BJ (cell line): ENCODE results near the gene TMEM141. TPM values are rescaled to one million over a fixed set of nuclear protein-coding genes. Genes with fewer than 3 reads are reported as not detected.
"Not testable (repeated sequence)": the region's sequence is repeated elsewhere in the genome, so short reads cannot be mapped to it uniquely, and the experiment has no call there.

Experiments used
- CTCF ChIA-PET: fragments of 350-600 bp; formaldehyde crosslinking; extraction: SDS; loops from one replicate; lab custom pipeline; 2021; ENCODE audit warnings: antibody characterized with exemption, inconsistent platforms; lab: Yijun Ruan, JAX
- POLR2A ChIA-PET: fragments of 300-600 bp; sonication (Branson Sonifier 250); formaldehyde crosslinking; extraction: SDS; loops from one replicate; lab custom pipeline; 2021; ENCODE audit warnings: antibody characterized with exemption; lab: Charles Lee
- DNase-seq: peaks from one replicate; pipeline ENCODE4 v3.0.0-alpha.2; 2011; ENCODE audit warnings: low read depth
- H3K27me3 ChIP-seq: 2 replicates; pipeline ENCODE4 v1.6.0; 2011; ENCODE audit warnings: low read length; ENCODE audit not compliant: control insufficient read depth, insufficient read depth
- H3K36me3 ChIP-seq: 2 replicates; pipeline ENCODE4 v1.5.1; 2011; ENCODE audit warnings: low read length; ENCODE audit not compliant: control insufficient read depth, insufficient read depth
- H3K4me3 ChIP-seq: 2 replicates; pipeline ENCODE4 v1.5.1; 2011; ENCODE audit warnings: low read depth, mild to moderate bottlenecking, control low read depth, low read length
- polyA plus RNA-seq: library from polyadenylated mRNA; depleted of rRNA; stranded (reverse); fragments of >200 nt; gene quantifications from 2 replicates; pipeline ENCODE4 v1.2.3, GENCODE V29; 2011
- TF ChIP-seq, protein P1 (sequence below): IDR thresholded peaks from 2 replicates; pipeline ENCODE4 v1.5.1; 2011; ENCODE audit warnings: low read depth, mild to moderate bottlenecking, control low read depth, inconsistent platforms, low read length, moderate library complexity; ENCODE audit not compliant: insufficient read depth

The TMEM141 gene
- polyA plus RNA-seq, 1 experiment, result 51.5 TPM

DNA sequence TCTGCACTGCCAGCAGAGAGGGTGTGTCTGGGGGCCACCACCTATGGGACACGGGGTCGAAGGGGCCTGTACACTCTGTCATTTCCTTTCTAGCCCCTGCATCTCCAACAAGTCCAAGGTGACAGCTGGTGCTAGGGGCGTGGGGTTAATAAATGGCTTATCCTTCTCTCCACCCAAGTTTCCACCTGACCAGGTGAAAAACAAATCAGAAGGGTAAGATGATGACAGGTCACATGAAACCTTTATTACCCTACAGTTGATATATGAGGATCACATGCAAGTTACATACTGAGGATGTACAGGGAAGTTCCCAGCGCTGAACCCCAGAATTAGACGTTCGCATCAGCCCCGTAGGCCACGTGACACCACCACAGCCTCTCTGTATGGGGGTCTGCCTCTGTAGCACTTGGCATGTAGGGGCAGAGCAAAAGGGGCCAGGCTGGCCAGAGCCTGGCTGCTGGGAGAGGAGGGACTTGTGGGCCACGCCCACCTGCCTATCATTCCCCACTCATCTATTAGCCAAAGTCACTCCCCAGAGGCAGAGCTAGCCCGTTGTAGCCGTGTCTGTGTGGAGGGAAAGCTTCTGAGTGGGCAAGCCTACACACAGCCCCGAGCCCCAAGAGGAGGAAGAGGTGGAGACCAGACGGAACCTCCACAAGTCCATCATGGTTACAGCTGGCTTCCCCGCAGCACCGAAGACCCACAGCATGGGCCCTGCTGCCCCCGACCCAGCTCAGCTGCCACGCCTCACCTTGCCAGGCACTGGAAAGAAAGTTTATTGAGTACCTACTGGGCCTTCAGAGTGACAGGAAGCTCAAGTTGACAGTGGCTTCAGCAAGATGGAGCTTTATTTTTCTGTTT, 2.2 kb downstream of the TMEM141 start:
- no peaks in the 10 kb centered on the region; the same call in 1 of the 2 replicates for H3K36me3 ChIP-seq
- ChIA-PET CTCF (interaction anchor here (0.5 to 1.6 kb wide), 13 partner anchors 13 to 274 kb away, joined by 3 to 10 read pairs (median 4); partner anchors contain the start of genes ABCA2, AJM1 and LCN8), POLR2A (no interaction called here)
- H3K4me3 ChIP-seq, result no peak overlapping the region
- TF ChIP-seq, protein P1, sequence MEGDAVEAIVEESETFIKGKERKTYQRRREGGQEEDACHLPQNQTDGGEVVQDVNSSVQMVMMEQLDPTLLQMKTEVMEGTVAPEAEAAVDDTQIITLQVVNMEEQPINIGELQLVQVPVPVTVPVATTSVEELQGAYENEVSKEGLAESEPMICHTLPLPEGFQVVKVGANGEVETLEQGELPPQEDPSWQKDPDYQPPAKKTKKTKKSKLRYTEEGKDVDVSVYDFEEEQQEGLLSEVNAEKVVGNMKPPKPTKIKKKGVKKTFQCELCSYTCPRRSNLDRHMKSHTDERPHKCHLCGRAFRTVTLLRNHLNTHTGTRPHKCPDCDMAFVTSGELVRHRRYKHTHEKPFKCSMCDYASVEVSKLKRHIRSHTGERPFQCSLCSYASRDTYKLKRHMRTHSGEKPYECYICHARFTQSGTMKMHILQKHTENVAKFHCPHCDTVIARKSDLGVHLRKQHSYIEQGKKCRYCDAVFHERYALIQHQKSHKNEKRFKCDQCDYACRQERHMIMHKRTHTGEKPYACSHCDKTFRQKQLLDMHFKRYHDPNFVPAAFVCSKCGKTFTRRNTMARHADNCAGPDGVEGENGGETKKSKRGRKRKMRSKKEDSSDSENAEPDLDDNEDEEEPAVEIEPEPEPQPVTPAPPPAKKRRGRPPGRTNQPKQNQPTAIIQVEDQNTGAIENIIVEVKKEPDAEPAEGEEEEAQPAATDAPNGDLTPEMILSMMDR, result no peak
- no peak for DNase-seq
- H3K27me3 ChIP-seq, result peaks cover 7% of the 10 kb centered on the region

DNA sequence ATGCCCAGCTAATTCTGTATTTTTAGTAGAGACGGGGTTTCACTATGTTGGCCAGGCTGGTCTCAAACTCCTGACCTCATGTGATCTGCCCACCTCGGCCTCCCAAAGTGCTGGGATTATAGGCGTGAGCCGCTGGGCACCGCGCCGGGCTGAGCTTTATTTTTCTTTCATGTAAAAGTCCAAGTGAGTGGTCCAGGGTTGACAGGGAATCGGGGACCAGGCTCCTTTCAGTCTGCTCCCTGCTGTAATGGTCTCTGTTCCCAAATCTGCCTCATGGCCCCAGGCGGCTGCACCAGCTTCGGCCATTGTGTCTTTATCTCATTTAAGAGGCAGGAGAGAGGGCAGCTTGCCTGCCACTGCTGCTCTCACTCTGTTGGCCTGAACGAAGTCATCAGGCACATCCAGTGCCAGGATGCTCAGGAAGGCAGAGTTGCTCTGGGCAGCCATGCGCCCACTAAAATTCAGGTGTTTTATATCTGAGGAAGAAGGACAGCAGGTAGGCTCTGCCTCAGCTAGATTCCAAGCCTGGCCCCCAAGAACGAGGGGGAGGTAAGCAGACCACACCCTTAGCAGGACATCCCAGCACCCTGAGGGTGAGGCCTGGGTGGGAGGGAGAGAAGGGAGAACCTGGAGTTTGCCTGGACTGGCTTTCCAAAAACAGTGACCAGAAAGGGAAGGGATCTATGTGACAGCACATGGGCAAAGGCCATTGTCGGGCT, 3.3 kb downstream of the TMEM141 start:
- TF ChIP-seq, protein P1, result no peak
- DNase-seq, result no peak
- Histone ChIP-seq H3K27me3 (peaks cover 17% of the 10 kb centered on the region), H3K4me3 (no peak overlapping the region), H3K36me3 (no peaks in the 10 kb centered on the region; the same call in 1 of the 2 replicates)
- CTCF ChIA-PET, result interaction anchor here (0.7 to 1.6 kb wide), 7 partner anchors 11 to 273 kb away, joined by 3 to 7 read pairs (median 3); partner anchors contain the start of gene LCN8
- POLR2A ChIA-PET, result no interaction called here

DNA sequence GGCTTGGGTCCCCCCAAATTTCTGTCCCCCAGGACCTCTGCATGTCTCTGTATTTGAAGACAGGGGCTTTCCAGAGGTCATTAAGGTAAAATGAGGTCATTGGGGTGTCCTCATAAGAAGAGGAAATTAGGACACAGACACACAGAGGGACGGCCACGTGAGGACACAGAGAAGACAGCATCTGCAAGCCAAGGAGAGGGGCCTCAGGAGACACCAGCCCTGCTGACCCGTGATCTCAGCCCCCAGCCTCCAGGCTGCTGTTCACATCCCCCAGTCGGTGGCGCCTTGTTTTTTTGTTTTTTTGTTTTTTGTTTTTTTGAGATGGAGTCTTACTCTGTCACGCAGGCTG, 3.8 kb downstream of the TMEM141 start:
- H3K4me3 ChIP-seq, result no peak overlapping the region
- peaks cover 18% of the 10 kb centered on the region for H3K27me3 ChIP-seq
- POLR2A ChIA-PET, result no interaction called here
- CTCF ChIA-PET, result interaction anchor here (1.2 to 1.6 kb wide), 2 partner anchors 11 to 239 kb away, joined by 4 to 7 read pairs; no protein-coding TSS in a partner anchor
- TF ChIP-seq, protein P1, result no peak
- H3K36me3 ChIP-seq, result no peaks in the 10 kb centered on the region; the same call in 1 of the 2 replicates
- DNase-seq, result no peak

DNA sequence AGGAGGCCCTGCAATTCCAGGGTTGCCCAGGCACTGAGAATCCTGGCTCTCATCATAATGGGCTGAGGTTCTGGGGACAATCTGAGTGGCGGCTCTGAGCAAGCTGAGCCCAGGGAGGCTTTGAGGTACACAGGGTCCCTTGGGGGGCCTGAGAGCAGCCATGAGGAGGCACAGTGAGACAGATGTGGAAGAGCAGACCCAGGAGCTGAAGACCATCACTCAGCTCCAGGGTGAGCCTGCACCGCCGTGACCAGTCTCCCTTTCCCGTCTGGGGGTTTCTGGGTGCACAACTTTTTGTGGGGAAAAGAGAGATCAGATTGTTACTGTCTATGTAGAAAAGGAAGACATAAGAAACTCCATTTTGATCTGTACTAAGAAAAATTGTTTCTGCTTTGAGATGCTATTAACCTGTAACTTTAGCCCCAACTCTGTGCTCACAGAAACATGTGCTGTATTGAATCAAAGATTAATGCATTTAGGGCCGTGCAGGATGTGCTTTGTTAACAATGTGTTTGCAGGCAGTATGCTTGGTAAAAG, 5.2 kb downstream of the TMEM141 start, which contains the start of gene CCDC183:
Gene CCDC183 (plus strand): TSS at position 101 of the 537 bp plus-strand sequence. CDS start 60 bp downstream, at position 161.
- DNase-seq, result no peak
- TF ChIP-seq, protein P1, result no peak
- ChIA-PET CTCF (no interaction called here), POLR2A (no interaction called here)
- Histone ChIP-seq H3K4me3 (no peak within 1 kb of the TSS), H3K27me3 (peaks cover 21% of the 10 kb centered on the region), H3K36me3 (no peaks in the 10 kb centered on the region; the same call in 1 of the 2 replicates)

DNA sequence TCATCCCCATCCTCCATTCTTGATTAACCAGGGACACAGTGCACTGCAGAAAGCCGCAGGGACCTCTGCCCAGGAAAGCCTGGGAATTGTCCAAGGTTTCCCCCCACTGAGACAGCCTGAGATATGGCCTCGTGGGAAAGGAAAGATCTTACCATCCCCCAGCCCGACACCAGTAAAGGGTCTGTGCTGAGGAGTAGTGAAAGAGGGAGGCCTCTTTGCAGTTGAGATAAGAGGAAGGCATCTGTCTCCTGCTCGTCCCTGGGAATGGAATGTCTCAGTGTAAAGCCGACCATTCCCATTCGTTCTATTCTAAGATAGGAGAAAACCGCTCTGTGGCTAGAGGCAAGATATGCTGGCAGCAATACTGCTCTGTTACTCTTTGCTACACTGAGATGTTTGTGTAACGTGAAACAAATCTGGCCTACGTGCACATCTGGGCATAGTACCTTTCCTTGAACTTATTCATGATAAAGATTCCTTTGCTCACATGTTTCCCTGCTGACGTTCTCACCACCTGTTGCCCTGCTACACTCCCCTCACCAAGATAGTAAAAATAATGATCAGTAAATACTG, 5.7 kb downstream of the TMEM141 start:
- H3K4me3 ChIP-seq, H3K36me3 ChIP-seq, DNase-seq, POLR2A ChIA-PET: not testable (repeated sequence)
- peaks cover 23% of the 10 kb centered on the region for H3K27me3 ChIP-seq
- CTCF ChIA-PET, result interaction anchor here (1.5 kb wide), 1 partner anchor 238 kb away, joined by 4 read pairs; no protein-coding TSS in a partner anchor
